Central memory CD4-positive, alpha-beta T cell (primary cell): Measurements from ENCODE around the gene FUBP1.
"Not testable (repeated sequence)": the region's sequence is repeated elsewhere in the genome, so short reads cannot be mapped to it uniquely, and the experiment has no call there.

Experiments used
- DNase-seq: peaks from one replicate; pipeline ENCODE4 v3.0.0; 2022

FUBP1 gene

DNA sequence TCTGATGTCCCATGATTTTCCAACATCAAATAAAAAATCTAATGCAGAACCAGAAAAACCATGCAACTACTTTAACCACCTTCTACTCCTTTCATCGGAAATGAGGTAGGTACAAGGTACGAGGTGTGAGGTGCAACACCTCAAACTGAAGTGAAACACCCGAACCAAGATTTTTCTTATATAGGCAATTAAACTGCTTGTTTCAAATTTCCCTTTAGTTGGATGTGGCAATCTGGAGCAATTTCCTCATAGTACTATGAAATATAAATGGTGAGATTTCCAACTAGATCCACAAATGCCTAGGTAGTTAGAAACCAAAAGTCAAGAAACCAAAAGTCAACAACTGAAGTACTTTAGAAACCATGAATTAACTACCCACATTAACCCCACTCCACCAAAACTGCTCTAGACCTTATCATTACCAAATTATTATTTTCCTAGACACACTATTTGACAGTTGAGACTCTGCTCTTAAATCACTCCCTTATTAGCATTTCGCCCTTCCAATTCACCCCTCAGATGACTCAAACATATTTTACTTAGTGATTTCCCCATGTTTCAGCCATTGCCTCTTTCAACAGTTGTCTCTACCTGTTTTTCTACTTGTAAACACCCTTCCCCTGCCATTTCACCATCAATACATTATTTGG lies 37.8 kb downstream of the FUBP1 start:
- DNase-seq = no peak

DNA sequence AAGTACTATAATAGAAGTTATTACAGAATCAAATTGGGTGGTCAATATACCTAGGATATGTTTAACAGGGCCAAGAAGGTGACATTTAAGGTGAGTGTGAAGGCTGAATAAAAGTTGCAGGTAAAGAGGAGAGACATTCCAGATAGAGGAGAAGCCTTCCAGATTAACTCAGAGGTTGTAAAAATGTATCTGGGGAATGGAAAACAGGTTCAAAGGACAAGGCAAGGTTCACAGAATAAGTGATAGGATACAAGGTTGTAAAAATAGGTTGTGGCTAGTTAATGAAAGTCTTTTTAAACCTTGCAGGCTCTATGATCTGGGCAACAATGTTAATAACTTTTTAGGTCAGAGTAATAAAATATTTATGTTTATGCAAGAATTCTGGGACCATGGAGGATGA lies 40.2 kb downstream of the FUBP1 start:
- no peak for DNase-seq

DNA sequence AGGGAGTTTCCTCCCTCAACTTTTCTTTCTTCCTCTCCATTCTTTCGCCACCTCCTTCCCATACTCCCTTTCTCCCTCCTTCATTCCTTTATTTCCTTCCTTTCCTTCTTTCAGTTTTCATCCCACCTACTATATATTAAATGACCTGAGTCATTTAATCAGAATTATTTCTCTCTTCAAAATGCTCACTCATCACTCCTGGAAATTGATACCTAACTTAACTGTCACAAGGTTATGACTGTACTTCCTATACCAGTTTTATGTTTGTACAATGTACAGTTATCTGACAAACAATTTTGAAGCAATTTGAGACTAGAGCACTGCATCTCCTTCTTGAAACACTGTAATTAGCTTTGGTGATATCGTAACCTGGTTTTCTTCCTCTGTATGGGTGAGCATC lies 49.1 kb downstream of the FUBP1 start:
- no peak for DNase-seq

DNA sequence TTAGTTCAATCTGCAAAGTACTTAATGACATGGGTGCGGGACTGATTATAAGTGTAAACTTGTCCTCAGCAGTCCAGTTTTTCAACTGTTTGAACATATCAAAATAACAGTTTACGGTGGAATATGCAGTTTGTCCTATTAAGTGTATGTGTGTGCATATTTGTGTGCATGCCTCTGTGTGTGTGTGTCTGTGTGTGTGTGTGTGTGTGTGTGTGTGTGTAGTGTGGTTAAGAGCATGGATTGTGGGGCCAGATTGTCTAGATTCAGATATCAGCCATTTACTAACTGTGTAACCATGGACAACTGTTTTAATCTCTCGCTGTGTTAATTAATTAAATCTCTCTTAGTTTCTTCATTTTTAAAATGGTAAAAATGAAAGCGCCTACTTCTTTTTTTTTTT lies 51.5 kb downstream of the FUBP1 start:
- DNase-seq = no peak

DNA sequence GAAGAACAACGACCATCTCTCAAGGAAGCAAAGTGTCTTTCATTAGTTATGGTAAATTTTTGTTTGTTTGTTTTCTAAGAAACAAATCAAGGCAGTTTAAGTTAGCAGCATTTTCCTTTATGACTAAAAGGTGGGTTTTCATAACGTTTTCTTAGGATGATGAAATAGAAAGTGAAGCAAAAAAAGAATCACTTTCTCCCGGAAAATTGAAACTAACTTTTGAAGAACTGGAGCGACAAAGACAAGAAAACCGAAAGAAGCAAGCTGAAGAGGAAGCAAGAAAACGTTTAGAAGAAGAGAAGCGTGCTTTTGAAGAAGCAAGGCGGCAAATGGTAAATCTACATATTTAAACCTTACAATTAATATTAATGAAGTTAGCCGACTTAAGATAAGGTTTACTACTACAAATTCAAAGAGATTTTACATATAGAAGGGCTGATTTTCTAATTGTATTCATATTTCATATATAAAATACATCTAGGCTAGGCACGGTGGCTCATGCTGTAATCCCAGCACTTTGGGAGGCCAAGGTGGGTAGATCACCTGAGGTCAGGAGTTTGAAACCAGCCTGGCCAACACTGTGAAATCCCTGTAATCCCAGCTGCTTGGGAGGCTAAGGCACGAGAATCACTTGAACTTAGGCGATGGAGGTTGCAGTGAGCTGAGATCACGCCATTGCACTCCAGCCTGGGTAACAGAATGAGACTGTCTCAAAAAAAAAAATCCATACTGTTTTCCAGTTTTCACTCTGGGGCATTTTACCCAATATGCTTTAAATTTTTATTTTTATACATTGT lies 52.1 kb downstream of the FUBP1 start:
- no peak for DNase-seq

DNA sequence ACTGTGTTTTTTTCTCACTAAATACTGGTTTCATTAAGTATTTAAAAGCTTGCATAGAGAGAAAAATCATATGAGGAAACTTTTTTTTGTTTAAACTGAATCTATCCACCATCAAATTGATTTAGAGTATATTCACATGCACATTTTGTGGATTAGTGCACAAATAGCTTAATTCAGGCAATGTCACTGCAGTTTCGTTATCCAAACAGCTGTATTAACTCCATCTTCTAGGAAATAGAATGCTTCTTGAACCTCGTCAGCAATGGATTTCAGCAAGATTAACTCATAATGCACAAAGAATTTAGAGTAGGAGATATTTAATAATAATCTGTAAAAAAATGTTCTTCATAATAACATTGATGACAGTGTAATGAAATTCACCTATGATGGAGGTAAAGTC lies 52.9 kb downstream of the FUBP1 start:
- DNase-seq = no peak

DNA sequence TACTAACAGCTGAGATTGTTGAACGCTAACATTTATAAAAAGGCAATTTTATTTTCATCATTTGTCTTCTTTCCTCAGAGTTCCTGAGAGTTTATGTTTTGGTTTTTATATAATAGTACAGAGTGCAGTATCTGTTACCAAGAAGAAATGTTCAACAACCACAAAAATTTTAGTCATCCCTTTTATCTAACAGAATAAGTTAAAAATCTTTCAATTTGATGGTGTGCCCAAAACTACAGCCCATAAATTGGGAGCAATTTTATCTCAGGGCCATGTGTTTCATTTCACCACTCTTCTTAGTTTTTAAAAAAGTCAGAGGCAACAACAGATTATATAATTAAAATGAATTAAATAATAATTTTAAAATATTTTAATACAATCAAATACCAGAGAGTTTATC lies 53.4 kb downstream of the FUBP1 start:
- no peak for DNase-seq

DNA sequence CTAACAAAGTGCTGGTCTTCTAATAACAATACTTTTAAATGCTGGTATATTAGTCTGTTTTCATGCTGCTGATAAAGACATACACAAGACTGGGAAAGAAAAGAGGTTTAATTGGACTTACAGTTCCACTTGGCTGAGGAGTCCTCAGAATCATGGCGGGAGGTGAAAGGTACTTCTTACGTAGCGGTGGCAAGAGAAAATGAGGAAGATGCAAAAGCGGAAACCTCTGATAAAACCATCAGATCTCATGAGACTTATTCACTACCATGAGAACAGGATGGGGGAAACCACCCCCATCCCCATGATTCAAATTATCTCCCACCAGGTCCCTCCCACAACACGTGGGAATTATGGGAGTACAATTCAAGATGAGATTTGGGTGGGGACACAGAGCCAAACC lies 60.0 kb downstream of the FUBP1 start:
- not testable (repeated sequence) for DNase-seq

DNA sequence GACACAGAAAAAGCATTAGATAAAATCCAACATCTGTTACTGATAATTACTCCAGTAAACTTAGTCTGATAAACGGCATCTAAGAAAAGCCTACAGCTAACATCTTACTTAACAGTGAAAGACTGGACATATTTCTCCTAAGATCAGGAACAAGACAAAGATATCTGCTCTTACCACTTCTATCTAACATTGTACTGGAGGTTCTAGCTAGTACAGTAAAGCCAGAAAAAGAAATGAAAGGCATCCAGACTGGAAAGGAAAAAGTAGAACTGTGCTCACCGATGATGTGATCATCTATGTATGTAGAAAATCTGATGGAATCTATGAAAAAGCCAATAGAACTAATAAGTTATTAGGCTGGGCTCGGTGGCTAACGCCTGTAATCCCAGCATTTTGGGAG lies 68.8 kb downstream of the FUBP1 start:
- no peak for DNase-seq

DNA sequence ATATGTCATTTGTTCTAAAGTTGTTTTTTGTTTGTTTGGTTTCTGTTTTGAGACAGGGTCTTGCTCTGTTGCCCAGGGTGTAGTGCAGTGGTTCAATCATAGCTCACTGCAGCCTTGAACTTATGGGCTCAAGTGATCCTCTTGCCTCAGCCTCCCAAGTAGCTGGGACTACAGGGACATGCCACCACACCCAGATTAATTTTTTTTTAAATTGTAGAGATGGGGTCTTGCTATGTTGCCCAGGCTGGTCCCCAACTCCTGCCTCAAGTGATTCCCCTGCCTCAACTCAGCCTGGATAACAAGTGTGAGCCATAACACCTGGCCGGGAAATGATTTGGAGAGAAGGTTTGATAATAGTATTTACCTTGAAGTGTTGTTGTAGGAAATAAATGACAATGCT lies 72.2 kb downstream of the FUBP1 start:
- no peak for DNase-seq

DNA sequence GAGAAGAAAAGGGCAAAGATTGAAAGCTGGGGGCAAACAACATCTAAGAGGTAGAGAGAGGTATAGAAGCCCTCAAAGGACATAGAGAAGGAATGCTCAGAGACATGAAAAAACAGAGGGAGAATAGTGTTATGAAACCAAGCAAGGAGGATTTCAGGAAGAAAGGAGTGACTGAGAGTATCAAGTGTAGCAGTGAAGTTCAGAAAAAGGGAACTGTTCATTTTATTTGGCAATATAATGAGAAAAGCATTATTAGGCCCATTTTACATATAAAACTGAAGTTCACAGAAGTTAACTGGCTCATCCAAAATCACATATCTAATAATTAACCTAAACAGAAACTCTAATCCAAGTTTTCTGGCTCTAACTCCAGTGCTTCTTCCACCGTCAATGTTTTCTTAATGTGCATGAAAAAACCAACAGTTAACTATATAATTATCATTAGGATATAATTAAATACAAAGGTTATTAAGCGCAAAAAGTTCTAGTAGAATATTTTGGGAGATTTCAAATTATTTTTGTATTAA lies 72.8 kb downstream of the FUBP1 start:
- DNase-seq = no peak

DNA sequence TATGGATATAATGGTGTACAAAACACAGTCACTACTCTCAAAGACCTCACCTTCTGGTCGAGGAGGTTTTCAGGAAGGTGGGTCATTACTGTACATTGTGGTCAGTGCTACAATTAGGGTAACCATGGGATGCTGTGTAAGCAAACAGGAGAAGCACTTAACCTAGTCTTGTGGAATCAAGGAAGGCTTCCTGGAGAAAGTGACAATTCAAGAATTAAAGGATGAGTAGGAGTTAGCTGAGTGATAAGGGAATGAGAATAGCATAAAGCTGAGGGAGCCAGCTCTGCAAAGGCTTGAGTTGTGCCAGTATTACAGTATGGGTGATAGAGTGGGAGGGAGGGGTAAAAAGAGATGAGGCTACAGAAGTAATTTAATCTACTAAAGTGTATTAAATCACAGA lies 73.3 kb downstream of the FUBP1 start:
- DNase-seq = no peak

DNA sequence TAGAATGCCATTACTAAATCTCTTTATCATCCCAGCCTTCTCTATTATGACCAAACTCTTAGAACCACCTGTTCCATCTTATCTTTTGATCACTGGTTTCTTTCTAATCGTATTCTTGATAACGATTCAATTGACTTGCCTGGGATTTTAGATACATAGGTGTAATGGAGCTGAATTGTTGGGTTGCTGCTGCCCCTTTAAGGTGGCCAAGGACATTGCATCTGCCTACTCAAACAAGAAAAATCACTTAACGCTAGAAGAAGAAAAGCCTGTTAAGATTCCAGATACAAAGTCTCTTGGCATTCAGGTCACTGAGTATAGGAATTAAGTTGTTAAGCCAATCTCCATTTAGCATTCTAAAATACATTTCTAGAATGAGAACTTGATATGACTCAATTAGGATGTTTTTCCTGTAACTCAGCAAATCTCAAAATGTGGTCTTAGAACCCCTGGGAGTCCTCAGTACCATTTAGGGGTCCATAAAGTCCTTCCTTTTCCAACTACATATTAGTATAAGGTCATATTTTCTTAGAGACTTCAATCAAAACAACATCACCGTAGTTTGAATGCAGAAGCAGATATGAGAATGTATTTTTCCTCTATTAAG lies 78.1 kb downstream of the FUBP1 start:
- no peak for DNase-seq

DNA sequence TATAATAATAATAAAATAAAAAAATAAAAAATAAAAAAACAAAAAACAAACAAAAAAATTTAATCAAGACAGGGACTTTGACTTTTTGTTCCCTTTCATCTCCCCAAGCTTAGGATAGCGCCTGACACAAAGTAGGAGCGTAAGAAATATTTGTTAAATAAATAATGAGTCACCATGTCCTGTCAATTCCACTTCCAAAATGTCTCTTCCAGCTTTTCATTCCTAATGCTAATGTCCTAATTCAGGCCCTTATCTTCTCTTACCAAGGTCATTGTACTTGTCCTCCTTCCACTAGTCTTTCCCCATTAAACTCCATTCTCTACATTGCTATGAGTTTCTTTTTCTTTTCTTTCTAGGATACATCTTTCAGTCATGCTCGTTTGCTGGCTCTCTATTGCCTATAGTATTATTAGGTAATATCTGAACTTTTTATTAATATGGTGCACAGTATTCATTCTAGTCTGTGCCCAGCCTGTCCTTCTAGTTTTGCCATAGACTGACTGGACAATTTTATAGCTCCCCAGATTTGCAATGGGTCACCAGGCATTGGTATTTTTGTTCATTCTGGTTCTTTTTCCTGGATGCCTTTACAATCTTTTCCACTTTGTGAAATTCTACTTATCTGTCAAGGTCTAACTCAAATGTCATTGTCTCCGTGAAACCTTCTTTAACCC lies 79.1 kb downstream of the FUBP1 start:
- DNase-seq = no peak
